ENCODE data around the gene CIAO2A. TPM values are rescaled to one million over a fixed set of nuclear protein-coding genes. Genes with fewer than 3 reads are reported as not detected.

CIAO2A gene
- total and polyA plus RNA-seq, 2 donors (not counting 3 experiments of a cell fraction or from before 2014, with no cell fraction given): 37.1 to 55.3 TPM

DNA sequence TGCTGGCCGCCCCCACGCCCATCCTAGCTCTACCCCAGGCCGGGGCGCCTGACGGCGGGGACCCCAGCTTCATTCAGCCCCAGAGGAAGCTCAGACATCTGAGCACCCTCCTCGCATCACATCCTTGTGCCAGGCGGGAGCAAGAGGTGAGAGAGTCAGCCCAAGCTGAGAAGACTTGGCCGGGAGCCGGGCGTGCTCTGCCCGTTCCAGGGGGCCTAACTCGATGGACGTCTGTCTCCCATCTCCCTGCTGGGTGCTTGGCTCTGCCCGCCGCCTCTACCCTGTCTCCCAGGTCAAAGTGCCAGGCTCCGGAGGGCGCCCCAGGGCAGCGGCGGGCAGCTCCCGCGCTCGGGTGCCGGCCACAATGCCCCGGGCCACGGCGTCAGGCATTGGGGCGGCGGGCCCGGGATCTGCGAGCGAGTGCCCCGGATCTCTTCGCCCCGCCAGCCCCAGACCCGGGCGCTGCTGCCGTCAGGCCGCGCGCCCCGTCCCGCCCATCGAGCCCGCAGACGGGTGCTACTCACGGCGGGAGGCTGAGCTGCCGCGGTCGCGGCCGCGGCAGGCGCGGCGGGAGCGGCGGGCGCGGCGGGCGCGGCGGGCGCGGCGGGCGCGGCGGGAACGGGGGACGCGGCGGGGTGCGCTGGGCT, 47.7 kb downstream of the CIAO2A start:
- FAIRE-seq (no peak), DNase-seq (ENCODE audit: low read depth, low spot score) (no peak)
- Histone ChIP-seq H3K27me3 (ENCODE audit: control insufficient read depth in 2 of 2, insufficient read depth in 2 of 2, low read length in 2 of 2) (peaks cover 18 to 24% of the 10 kb centered on the region in 2 experiments), H3K4me1 (ENCODE audit: control insufficient read depth, extremely low read depth, insufficient read depth, low read length) (peaks cover 6% of the 10 kb centered on the region), H3K9me1 (replicated peaks; ENCODE audit: control insufficient read depth, extremely low read depth, insufficient read depth, low read length) (no peaks in the 10 kb centered on the region), H3K27ac (ENCODE audit: insufficient read depth, low read depth, low read length) (no peak overlapping the region), H3K9me3 (replicated peaks; ENCODE audit: control insufficient read depth, insufficient read depth, low read length) (no peaks in the 10 kb centered on the region), H4K20me1 (replicated peaks; ENCODE audit: control insufficient read depth, extremely low read depth, insufficient read depth, low read length) (no peaks in the 10 kb centered on the region), H2AFZ (ENCODE audit: low read depth, low read length) (peak overlapping the region; percentile 65), H3K36me3 (ENCODE audit: control insufficient read depth in 2 of 2, extremely low read depth in 1 of 2, insufficient read depth in 2 of 2, low read length in 2 of 2) (no peaks in the 10 kb centered on the region), H3K9ac (replicated peaks; ENCODE audit: extremely low read depth, insufficient read depth, low read length) (peak overlapping the region; percentile 26), H3K4me2 (ENCODE audit: insufficient read depth, low read length) (peak overlapping the region; percentile 57), H3K79me2 (ENCODE audit: control insufficient read depth, insufficient read depth, low read length) (no peaks in the 10 kb centered on the region), H3K4me3 (replicated peaks in 1 of 3; ENCODE audit: insufficient read depth in 1 of 3, low read depth in 1 of 3, low read length in 3 of 3) (peak overlapping the region in 2 of 3 experiments; percentile 5 to 45)
- TF ChIP-seq JUN (IDR thresholded peaks at IDR 0.05; ENCODE audit: borderline replicate concordance, insufficient read depth, insufficient read length, low read depth) (no peak), EZH2 (IDR thresholded peaks at IDR 0.05; ENCODE audit: borderline replicate concordance, low read depth, low read length, severe bottlenecking) (peak; percentile 44), POLR2A (IDR thresholded peaks at IDR 0.05; ENCODE audit: low read depth, low read length) (no peak), FOS (IDR thresholded peaks at IDR 0.05; ENCODE audit: borderline replicate concordance, insufficient read depth, low read length) (no peak), MYC (IDR thresholded peaks at IDR 0.05; ENCODE audit: low read depth, low read length) (no peak)
- TF ChIP-seq, protein P1, sequence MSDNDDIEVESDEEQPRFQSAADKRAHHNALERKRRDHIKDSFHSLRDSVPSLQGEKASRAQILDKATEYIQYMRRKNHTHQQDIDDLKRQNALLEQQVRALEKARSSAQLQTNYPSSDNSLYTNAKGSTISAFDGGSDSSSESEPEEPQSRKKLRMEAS (IDR thresholded peaks at IDR 0.05; ENCODE audit: insufficient read depth, insufficient read length): no peak
- CTCF ChIA-PET: interaction anchor here (0.7 to 3.6 kb wide), 45 partner anchors 9 to 363 kb away, joined by 3 to 96 read pairs (median 5); no protein-coding TSS in a partner anchor
- POLR2A ChIA-PET: no interaction called here
- BruUV-seq (replicated peaks): no TSS peak
- intact Hi-C loops (cut with micrococcal nuclease) (loop anchor here (1.0 to 2.0 kb wide), 5 partner anchors 101 to 294 kb away; no protein-coding TSS in a partner anchor), dilution Hi-C loops (cut with MboI; ENCODE audit: extremely low pct_ligation_motif_present, low sequenced_read_pairs) (no loop called here)

DNA sequence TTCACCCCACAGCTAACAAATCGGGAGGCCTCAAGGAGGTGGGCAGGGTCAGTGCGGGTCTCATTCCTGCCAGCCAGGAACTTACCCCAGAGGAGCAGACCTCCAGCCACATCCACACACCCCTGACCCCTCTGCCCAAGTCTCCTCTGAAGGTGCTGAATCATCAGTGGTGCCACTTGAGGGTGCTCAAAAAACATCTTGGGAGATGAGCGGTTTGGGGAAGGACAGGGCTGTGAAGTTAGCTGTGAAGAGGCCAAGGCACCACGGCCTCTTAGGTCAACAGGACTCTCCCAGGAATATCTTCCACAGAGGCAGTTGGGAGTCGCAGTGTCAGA, 48.6 kb downstream of the CIAO2A start:
- ChIA-PET CTCF (interaction anchor here (0.6 to 3.6 kb wide), 8 partner anchors 99 to 578 kb away, joined by 3 to 96 read pairs (median 6); no protein-coding TSS in a partner anchor), POLR2A (no interaction called here)
- peaks cover 21 to 25% of the 10 kb centered on the region in 2 experiments for H3K27me3 ChIP-seq (ENCODE audit: control insufficient read depth in 2 of 2, insufficient read depth in 2 of 2, low read length in 2 of 2)
- dilution Hi-C loops (cut with MboI; ENCODE audit: extremely low pct_ligation_motif_present, low sequenced_read_pairs) (no loop called here), intact Hi-C loops (cut with micrococcal nuclease) (no loop called here)
- no peak overlapping the region for H3K4me3 ChIP-seq (replicated peaks in 1 of 3; ENCODE audit: insufficient read depth in 1 of 3, low read depth in 1 of 3, low read length in 3 of 3)
- TF ChIP-seq FOS (IDR thresholded peaks at IDR 0.05; ENCODE audit: borderline replicate concordance, insufficient read depth, low read length) (no peak), GATA2 (IDR thresholded peaks at IDR 0.05; ENCODE audit: insufficient read depth, insufficient read length, low read depth, low read length) (no peak)
- TF ChIP-seq, protein P1 (IDR thresholded peaks at IDR 0.05; ENCODE audit: insufficient read depth, insufficient read length): no peak
- BruUV-seq (replicated peaks): no TSS peak
- H3K79me2 ChIP-seq (ENCODE audit: control insufficient read depth, insufficient read depth, low read length): no peaks in the 10 kb centered on the region
- H4K20me1 ChIP-seq (replicated peaks; ENCODE audit: control insufficient read depth, extremely low read depth, insufficient read depth, low read length): no peaks in the 10 kb centered on the region
- H3K9ac ChIP-seq (replicated peaks; ENCODE audit: extremely low read depth, insufficient read depth, low read length): no peak overlapping the region
- H3K4me1 ChIP-seq (ENCODE audit: control insufficient read depth, extremely low read depth, insufficient read depth, low read length): peaks cover 6% of the 10 kb centered on the region
- H3K9me1 ChIP-seq (replicated peaks; ENCODE audit: control insufficient read depth, extremely low read depth, insufficient read depth, low read length): no peaks in the 10 kb centered on the region
- no peak overlapping the region for H2AFZ ChIP-seq (ENCODE audit: low read depth, low read length)
- FAIRE-seq (no peak), DNase-seq (ENCODE audit: low read depth, low spot score) (no peak)
- no peaks in the 10 kb centered on the region for H3K9me3 ChIP-seq (replicated peaks; ENCODE audit: control insufficient read depth, insufficient read depth, low read length)
- no peaks in the 10 kb centered on the region for H3K36me3 ChIP-seq (ENCODE audit: control insufficient read depth in 2 of 2, extremely low read depth in 1 of 2, insufficient read depth in 2 of 2, low read length in 2 of 2)
- H3K27ac ChIP-seq (ENCODE audit: insufficient read depth, low read depth, low read length): no peak overlapping the region
- no peak overlapping the region for H3K4me2 ChIP-seq (ENCODE audit: insufficient read depth, low read length)
